Left lung (tissue), 10 donors: ENCODE data around the gene PCNX2. TPM values are rescaled to one million over a fixed set of nuclear protein-coding genes. Genes with fewer than 3 reads are reported as not detected.

Source experiments
- ATAC-seq: fragments of 200-7000 bp; cut with Tn5 transposase; one replicate; pipeline ENCODE4 v1.9.1; 2020; ENCODE audit warnings: moderate library complexity
- DNase-seq, 4 donors: peaks; one replicate each; pipeline ENCODE4 v3.0.0-alpha.2; 2013 to 2020
- H3K27ac ChIP-seq, 2 donors: fragments of 200-600 bp; sonication (generic) in 1 of 2; one replicate each; pipeline versions ENCODE4 v1.5.0 to v1.8.0; 2020 to 2021
- H3K27me3 ChIP-seq, 2 donors: fragments of 200-600 bp; sonication (generic) in 1 of 2; one replicate each; pipeline versions ENCODE4 v1.5.0 to v1.8.0; 2020 to 2021
- H3K36me3 ChIP-seq, 2 donors: fragments of 200-600 bp; sonication (generic) in 1 of 2; one replicate each; pipeline versions ENCODE4 v1.5.0 to v1.8.0; 2020 to 2021
- H3K4me1 ChIP-seq, 2 donors: fragments of 200-600 bp; one replicate each; pipeline ENCODE4 v1.8.0; 2021
- H3K4me3 ChIP-seq, 2 donors: fragments of 200-600 bp; sonication (generic) in 1 of 2; one replicate each; pipeline versions ENCODE4 v1.5.0 to v1.8.0; 2020 to 2021; ENCODE audit warnings: mild to moderate bottlenecking in 1 of 2
- H3K9me3 ChIP-seq, 2 donors: fragments of 200-600 bp; sonication (generic) in 1 of 2; one replicate each; pipeline versions ENCODE4 v1.5.0 to v1.8.0; 2020 to 2021
- CTCF ChIP-seq, 2 donors: fragments of 200-600 bp; sonication (generic) in 1 of 2; IDR thresholded peaks; one replicate each; pipeline versions ENCODE4 v1.5.0 to v1.8.0; 2021; ENCODE audit warnings: antibody characterized with exemption in 2 of 2
- intact Hi-C, 2 donors: fragments of 100-400 bp; cut with DNase I; formaldehyde crosslinking; loops; one replicate each; pipeline versions ENCODE4 v1.11.2 to v1.14.2; 2022
- polyA plus RNA-seq, 6 donors: library from polyadenylated mRNA; unstranded; fragments of 120-200 nt; gene quantifications; one replicate each; pipeline ENCODE4 v1.2.1, GENCODE V29; 2013; ENCODE audit not compliant: insufficient read length in 6 of 6
- total RNA-seq, 2 donors: library from RNA; stranded (reverse); fragmentation: NEBNext Ultra II Directional; extraction: Animal tissue kit (Norgen Biotek cat#: 25700); gene quantifications; one replicate each; pipeline ENCODE4 v1.2.1, GENCODE V29; 2021
- donor health status: DM: no; HTN: yes; CAD: no.
- donor health status: DM: no; HTN: no; CAD: no.

The PCNX2 gene
- total and polyA plus RNA-seq, 8 donors = 9.2 to 14.7 (median 11.3) TPM

DNA sequence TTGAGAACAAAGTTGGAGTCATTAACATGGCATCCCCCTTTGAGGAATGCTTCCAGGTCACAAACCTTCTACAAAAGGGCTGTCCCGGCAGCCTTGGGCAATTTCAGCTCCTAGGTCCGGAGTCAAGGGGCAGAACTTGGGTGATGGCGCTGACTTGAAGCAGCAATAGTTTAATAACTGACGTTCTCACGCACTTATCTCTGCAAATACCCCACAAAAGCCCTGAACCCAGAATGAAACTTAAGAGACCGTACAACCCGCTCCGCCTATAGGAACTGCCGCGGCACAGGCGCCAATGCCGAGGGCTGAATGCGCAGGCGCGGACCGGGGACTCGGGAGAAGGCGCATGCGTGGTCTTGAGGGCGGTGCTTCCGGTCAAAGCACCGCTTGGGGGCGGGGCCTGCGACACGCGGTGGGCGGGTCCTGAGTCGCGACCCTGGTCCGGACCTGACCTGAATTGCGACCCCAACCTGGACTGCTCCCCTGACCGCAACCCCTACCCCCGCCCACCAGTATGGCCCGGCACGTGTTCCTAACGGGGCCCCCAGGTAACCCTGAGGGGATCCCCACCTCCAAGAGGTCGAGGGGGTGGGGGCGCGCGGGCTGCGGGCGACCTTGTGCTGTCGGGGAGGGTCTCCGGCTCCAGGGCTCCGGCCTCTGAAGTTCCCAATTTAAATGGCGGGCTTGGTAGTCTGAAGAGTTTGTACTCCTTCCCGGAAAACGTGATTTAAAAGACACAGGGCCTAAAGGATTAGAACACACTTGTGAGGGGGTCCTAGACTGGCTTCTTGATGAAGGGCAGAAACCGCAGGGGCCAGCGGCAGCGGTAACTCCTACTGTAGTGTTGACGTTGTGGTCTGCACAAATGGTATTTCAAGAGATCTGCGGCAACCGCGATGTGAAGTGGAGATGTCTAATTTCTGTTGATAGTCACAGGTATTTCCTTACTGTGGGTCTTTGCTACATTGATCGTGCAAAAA lies 345.0 kb downstream of the PCNX2 start, which contains the start of gene NTPCR:
Gene NTPCR, plus strand, starts transcription at position 415 of the 980 bp plus-strand sequence. Its CDS starts 100 bp downstream, at position 515.
- DNase-seq (peak; percentile 93 to 98 (median 95)), ATAC-seq (peak; percentile 94)
- intact Hi-C loops = no loop called here
- H3K9me3 ChIP-seq = no peaks in the 10 kb centered on the region
- TF ChIP-seq CTCF (IDR thresholded peaks at IDR 0.05) = no peak
- H3K36me3 ChIP-seq = no peaks in the 10 kb centered on the region
- H3K4me3 ChIP-seq = peak within 1 kb of the TSS; percentile 72 to 77
- H3K4me1 ChIP-seq = peaks cover 4 to 24% of the 10 kb centered on the region in 2 donors
- H3K27ac ChIP-seq = peak within 1 kb of the TSS; percentile 77 to 84
- no peaks in the 10 kb centered on the region for H3K27me3 ChIP-seq

DNA sequence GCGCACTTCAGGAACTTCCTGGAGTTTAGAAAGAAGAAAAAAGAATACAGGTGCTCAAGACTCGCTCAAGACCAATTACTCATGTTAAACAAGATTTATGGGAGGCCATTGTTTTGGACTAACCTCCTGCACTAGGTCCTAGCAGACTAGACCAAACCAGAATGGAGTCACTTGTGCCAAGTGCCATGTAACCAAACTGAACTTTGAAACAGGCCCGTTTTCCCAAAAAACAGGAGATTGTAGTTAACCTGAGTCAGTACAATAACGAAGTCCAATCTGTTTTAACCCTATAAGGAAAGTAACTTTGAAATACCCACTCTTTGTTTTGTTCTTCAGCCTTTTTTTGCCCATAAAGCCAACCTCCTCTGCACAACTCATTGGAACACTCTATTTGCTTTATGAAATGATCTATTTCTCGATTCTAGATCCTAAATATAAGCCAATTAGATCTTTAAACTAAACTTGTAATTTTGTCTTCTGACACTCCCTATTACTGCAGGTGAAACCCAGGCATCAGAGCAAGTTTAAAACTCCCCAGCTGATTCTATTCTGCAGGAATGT lies 345.8 kb downstream of the PCNX2 start:
- no peak for TF ChIP-seq CTCF (IDR thresholded peaks at IDR 0.05)
- Histone ChIP-seq H3K4me1 (peaks cover 4 to 24% of the 10 kb centered on the region in 2 donors), H3K4me3 (peak overlapping the region; percentile 72 to 77), H3K36me3 (no peaks in the 10 kb centered on the region), H3K27me3 (no peaks in the 10 kb centered on the region), H3K27ac (peak overlapping the region; percentile 77 to 84), H3K9me3 (no peaks in the 10 kb centered on the region)
- ATAC-seq (no peak), DNase-seq (no peak)
- intact Hi-C loops = no loop called here

- no peak for ATAC-seq
- Histone ChIP-seq H3K4me3 (no peak overlapping the region), H3K27me3 (no peaks in the 10 kb centered on the region), H3K4me1 (no peaks in the 10 kb centered on the region), H3K9me3 (no peaks in the 10 kb centered on the region), H3K27ac (no peak overlapping the region), H3K36me3 (no peaks in the 10 kb centered on the region)
- TF ChIP-seq CTCF (IDR thresholded peaks at IDR 0.05) = no peak
- DNase-seq = no peak
- intact Hi-C loops = no loop called here
Measured at GRCh38 chr1:232944347-232944746, 351.2 kb downstream of the PCNX2 start.

DNA sequence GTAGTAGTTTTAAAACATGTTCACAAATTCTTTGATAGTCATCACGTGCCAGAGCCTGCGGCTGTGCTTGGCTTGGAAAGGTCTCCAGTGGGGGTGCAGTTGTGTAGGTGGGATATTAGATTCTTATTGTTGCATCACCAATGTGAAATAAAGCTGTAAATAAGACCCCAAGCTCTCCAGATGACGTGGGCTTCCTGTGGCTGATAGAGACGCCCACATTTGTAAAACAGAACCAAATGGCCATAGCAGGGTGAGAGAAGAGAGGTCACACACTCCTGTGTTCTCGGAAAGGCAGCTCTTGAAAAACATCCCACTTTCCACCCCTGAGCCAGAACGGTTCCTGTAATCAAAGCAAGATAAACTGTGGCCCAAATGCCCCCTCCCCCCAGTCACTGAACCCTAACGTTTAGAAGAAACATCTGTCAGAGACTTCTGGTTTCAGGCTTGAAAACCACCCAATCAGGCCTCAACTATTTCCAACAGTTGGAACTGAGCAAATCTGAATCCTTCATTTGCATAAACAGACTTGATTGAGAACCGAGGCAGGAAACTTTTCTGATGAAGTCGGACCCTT lies 351.8 kb downstream of the PCNX2 start:
- Histone ChIP-seq H3K4me1 (no peaks in the 10 kb centered on the region), H3K27ac (no peak overlapping the region), H3K9me3 (no peaks in the 10 kb centered on the region), H3K4me3 (no peak overlapping the region), H3K36me3 (no peaks in the 10 kb centered on the region), H3K27me3 (no peaks in the 10 kb centered on the region)
- DNase-seq (no peak), ATAC-seq (no peak)
- TF ChIP-seq CTCF (IDR thresholded peaks at IDR 0.05) = no peak
- intact Hi-C loops = no loop called here
